HG02610 (cell line): ENCODE measurements around the gene TRPC1.
A peak's percentile ranks its signal among the peaks of the same experiment; 100 is the strongest.
"Not testable (repeated sequence)": the region's sequence is repeated elsewhere in the genome, so short reads cannot be mapped to it uniquely, and the experiment has no call there.

ENCODE experiments used
- ATAC-seq: cut with Tn5 transposase; IDR thresholded peaks from one replicate; pipeline ENCODE4 v1.9.1; 2021; ENCODE audit warnings: mild to moderate bottlenecking, moderate library complexity; ENCODE audit not compliant: unreplicated experiment

Gene TRPC1

DNA sequence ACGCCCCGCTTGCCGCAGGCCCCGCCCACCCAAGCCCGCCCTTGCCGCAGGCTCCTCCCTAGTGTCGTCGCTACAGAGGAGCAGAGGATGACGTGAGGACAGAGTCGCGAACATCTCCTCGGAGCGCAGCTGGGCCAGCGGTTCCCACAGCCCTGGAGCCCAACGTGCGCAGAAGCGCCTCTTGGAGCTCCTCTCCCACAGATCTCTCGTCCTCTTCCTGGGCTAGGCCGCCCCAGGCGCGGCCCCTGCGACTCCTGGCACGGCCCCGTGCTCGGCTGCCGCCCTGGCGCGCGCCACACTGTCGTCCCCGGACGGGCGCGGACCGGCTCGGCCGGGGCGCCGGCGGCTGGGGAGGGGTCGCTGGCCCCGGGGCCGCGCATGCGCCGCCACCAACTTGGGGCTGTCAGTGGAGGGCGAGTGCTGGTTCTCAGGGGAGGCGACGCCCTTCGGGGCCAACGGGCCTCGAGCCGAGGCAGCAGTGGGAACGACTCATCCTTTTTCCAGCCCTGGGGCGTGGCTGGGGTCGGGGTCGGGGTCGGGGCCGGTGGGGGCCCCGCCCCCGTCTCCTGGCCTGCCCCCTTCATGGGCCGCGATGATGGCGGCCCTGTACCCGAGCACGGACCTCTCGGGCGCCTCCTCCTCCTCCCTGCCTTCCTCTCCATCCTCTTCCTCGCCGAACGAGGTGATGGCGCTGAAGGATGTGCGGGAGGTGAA, at the start of gene TRPC1:
TRPC1 (plus strand) TSS at position 67 of the 714 bp plus-strand sequence; CDS start at position 593, 526 bp downstream.
- peak; percentile 95 for ATAC-seq

DNA sequence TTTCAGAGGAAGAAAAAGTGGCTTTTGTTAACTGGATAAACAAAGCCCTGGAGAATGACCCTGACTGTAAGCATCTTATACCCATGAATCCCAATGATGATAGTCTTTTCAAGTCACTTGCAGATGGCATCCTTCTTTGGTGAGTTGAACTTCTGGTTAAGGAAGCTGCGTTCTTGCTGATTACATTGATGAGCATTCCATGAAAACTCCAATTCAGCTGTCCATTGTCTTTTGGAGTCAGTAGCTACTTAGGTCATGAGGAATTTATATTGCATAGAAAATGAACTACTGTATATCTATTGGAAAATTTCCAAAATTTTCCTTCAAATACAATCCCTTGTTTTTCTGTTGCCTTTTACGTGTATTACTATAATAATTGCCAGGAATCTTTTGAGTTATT, 47.7 kb upstream of the TRPC1 start:
- ATAC-seq, result no peak

GRCh38 chr3:142680710-142681109, 43.1 kb upstream of the TRPC1 start:
- no peak for ATAC-seq

DNA sequence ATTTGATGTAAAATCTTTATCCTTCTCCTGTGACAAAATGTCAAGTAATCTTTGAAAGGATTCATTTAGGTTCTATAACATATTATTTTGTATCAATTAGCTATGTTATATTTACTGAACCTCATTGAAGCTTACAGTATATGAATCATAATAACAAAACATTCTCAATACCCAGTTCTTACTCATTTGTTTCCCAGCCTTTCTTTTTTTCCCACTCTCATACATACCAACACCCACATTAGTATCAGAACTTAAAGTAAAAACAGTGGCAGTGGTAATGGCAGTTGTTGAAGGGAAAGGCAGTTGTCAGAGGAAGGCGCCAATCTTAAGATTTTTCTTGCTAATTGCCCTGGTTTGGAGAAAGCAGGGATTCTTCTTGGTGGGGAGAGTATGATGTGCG, 33.2 kb upstream of the TRPC1 start:
- ATAC-seq, result no peak

DNA sequence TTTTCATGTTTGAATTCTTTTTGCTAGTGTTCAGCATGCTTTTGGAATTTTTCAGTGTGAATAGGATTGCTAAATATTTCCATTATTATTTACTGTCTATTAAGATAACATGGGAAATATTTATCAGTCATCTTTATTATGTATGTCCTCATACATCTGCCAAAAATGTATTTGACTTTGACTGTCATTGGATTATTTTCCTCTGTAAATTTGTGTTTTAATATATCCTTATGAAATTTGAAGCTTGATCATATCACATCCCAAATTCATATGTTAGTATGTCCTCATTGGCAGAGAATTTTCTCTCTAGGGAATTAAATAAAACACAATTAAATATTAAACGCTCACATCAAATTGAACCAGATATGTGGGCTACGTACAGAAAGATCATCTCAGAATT, 32.3 kb upstream of the TRPC1 start:
- ATAC-seq, result no peak

DNA sequence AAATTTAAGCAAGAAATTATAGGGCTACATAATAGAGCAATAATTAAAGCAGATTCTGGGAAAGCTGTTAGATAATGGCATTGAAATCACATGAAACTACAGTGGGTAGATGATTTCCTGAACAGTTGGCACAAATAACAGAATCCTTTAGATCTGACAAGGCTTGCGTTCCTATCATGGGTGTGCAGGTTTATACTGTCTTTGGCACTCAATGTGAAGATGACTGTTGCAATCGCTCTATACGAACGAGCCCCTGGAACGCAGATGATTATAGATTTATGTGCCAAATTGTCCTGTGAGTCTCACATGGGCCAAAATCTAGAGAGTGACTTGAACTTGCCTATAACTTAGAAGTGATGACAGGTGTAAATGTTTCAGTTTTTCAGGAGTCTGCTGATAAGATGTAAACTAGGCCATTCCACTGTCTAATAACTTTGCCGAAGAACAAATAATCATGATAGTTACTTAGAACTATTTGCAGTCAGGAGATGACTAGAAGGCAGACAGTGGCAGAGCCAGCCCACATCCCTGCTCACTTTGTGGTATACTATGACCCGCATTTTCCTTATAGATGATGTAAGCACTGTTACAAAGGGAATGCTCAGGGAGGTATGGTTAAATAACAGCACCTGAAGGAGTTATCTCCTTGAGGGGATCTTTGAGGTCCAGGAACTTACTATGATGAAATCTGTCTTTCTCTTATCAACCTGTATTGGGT, 30.5 kb upstream of the TRPC1 start:
- ATAC-seq, result no peak

GRCh38 chr3:142694225-142694624, 29.6 kb upstream of the TRPC1 start:
- no peak for ATAC-seq

- ATAC-seq, result no peak
Measured at GRCh38 chr3:142705198-142705597, 18.6 kb upstream of the TRPC1 start.

DNA sequence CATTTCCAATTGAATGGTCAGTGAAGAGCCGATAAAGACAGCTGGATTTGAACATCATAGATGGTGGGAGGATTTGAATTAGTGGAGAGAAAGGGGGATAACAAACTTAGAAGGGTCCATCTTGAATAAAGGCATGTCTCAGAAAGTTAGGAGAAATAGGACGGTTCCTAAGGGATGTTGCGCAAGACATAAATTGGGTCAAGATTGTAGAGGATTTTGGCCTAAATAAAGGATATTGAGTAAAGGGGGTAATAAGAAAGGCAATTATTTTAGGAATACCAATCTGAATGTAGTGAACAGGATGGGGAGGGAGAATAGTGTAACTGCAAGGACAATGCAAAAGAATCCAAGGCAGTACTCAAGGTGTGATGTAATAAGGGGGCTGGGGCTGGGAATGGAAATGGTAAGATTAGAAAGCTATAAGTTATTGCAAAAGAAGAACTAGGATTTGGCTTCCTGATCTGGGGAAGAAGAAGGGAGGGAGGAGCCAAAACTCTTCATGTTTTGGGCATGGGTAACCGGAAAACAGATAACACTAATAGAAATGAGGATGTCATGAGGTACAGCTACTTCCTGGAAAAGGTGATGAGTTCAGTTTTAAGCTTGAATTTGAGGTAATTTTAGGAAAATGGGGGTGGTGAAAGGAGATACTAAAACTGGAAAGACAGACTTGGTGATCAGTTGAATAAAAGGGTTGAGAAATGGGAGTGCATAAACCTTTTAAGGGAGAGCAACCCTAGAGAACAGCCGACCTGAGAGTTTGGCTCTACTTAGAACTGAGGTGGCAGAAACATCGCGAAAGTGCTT, 17.3 kb upstream of the TRPC1 start:
- ATAC-seq, result no peak

GRCh38 chr3:142709207-142709606, 14.6 kb upstream of the TRPC1 start:
- ATAC-seq, result no peak

GRCh38 chr3:142714882-142715281, 9.0 kb upstream of the TRPC1 start:
- not testable (repeated sequence) for ATAC-seq

GRCh38 chr3:142716102-142716501, 7.7 kb upstream of the TRPC1 start:
- no peak for ATAC-seq

- no peak for ATAC-seq
Measured at GRCh38 chr3:142723665-142723967, 218 bp upstream of the TRPC1 start.

GRCh38 chr3:142724682-142725356, 985 bp downstream of the TRPC1 start:
- ATAC-seq, result peak; percentile 1

- no peak for ATAC-seq
Measured at GRCh38 chr3:142725357-142725739, 1.5 kb downstream of the TRPC1 start.

- ATAC-seq, result no peak
Measured at GRCh38 chr3:142726017-142726416, 2.2 kb downstream of the TRPC1 start.

- no peak for ATAC-seq
Measured at GRCh38 chr3:142732066-142732465, 8.2 kb downstream of the TRPC1 start.

GRCh38 chr3:142734834-142735233, 11.0 kb downstream of the TRPC1 start:
- ATAC-seq, result no peak

GRCh38 chr3:142735462-142735861, 11.6 kb downstream of the TRPC1 start:
- ATAC-seq, result no peak

DNA sequence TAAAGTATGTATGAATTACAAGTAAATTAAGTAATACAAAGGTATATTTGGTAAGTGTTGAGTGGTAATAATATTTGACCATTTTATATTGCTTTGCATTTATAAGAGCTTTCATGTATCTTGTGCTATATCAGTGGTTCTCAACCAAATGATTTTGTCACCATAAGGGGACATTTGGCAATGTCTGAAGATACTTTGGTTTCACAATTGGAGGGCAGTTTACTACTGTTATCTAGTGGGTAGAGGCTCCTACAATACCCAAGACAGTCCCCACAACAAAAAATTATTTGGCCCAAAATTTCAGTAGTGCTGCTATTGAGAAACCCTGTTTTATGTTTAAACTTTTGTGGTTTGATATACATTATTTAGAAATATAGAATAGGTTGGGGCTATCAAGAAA, 14.6 kb downstream of the TRPC1 start:
- ATAC-seq, result no peak

GRCh38 chr3:142746646-142747045, 22.8 kb downstream of the TRPC1 start:
- ATAC-seq, result no peak
